Ascending aorta (tissue), 2 donors: ENCODE measurements around the gene NAV3. TPM values are rescaled to one million over a fixed set of nuclear protein-coding genes. Genes with fewer than 3 reads are reported as not detected.

ENCODE experiments used
- DNase-seq, 2 donors: peaks; one replicate each; pipeline ENCODE4 v3.0.0-alpha.2; 2019; ENCODE audit warnings: low spot score in 2 of 2
- H3K27ac ChIP-seq, 2 donors: fragments of 200-600 bp; sonication (generic); one replicate each; pipeline ENCODE4 v1.5.1; 2016 to 2017; ENCODE audit warnings: mild to moderate bottlenecking in 1 of 2
- H3K27me3 ChIP-seq: fragments of 200-600 bp; sonication (generic); one replicate; pipeline ENCODE4 v1.5.1; 2017
- H3K36me3 ChIP-seq, 2 donors: fragments of 200-600 bp; sonication (generic); one replicate each; pipeline ENCODE4 v1.5.1; 2016
- H3K4me1 ChIP-seq, 2 donors: fragments of 200-600 bp; sonication (generic); one replicate each; pipeline ENCODE4 v1.5.1; 2016 to 2017; ENCODE audit warnings: mild to moderate bottlenecking in 1 of 2
- H3K4me3 ChIP-seq, 2 donors: fragments of 200-600 bp; sonication (generic); one replicate each; pipeline ENCODE4 v1.5.1; 2016 to 2017; ENCODE audit warnings: mild to moderate bottlenecking in 1 of 2
- H3K9me3 ChIP-seq, 2 donors: fragments of 200-600 bp; sonication (generic); one replicate each; pipeline ENCODE4 v1.5.1; 2016
- intact Hi-C: fragments of 100-400 bp; cut with DNase I; formaldehyde crosslinking; loops from one replicate; pipeline ENCODE4 v1.15.1; 2023
- total RNA-seq: library from RNA; depleted of rRNA; stranded (reverse); fragments of >200 nt; gene quantifications from one replicate; pipeline ENCODE4 v1.1.0, GENCODE V29; 2016
- TF ChIP-seq, protein P1 (sequence below), 3 experiments: fragments of 200-600 bp in 2 of 3; fragments of 450-650 bp in 1 of 3; sonication (generic) in 2 of 3; IDR thresholded peaks; one replicate each; pipeline ENCODE4 v1.5.1; 2016 to 2019; ENCODE audit warnings: antibody characterized with exemption in 3 of 3, mild to moderate bottlenecking in 1 of 3, moderate library complexity in 1 of 3

NAV3 gene
- total RNA-seq, 1 donor from 2014 or later, result 9.7 TPM

DNA sequence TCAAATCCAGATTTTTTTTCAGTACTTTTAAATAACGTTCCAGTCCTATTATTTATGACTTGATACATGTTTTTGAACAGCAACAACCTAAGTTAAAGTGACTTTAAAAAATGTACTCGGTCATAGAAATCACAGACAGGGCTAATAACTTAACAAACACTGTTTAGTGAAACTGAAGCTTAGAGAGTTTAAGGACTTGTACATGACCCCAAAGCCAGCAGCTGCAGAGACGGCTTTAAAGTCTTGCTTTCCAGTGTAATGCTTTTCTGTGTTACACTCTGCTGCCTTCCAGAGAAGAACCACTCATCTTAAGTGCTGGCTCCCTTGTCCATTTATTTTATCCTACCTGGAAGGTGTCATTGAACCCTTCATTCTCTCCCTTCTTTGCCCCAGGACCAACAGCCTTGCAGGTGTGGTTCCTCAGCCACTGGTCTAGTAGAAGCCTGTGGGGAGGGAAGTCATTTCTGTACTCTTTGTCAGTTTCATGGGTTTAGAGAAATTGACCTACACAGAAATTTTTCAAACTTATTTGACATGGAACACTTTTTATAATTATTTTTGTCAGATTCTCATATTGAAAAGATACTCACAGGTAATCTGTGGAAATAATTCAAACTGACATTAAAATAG lies 60.9 kb downstream of the NAV3 start:
- no peaks in the 10 kb centered on the region for H3K36me3 ChIP-seq
- H3K4me1 ChIP-seq, result no peaks in the 10 kb centered on the region
- no peaks in the 10 kb centered on the region for H3K27me3 ChIP-seq
- no peaks in the 10 kb centered on the region for H3K9me3 ChIP-seq
- DNase-seq, result no peak
- intact Hi-C loops, result no loop called here
- TF ChIP-seq, protein P1, sequence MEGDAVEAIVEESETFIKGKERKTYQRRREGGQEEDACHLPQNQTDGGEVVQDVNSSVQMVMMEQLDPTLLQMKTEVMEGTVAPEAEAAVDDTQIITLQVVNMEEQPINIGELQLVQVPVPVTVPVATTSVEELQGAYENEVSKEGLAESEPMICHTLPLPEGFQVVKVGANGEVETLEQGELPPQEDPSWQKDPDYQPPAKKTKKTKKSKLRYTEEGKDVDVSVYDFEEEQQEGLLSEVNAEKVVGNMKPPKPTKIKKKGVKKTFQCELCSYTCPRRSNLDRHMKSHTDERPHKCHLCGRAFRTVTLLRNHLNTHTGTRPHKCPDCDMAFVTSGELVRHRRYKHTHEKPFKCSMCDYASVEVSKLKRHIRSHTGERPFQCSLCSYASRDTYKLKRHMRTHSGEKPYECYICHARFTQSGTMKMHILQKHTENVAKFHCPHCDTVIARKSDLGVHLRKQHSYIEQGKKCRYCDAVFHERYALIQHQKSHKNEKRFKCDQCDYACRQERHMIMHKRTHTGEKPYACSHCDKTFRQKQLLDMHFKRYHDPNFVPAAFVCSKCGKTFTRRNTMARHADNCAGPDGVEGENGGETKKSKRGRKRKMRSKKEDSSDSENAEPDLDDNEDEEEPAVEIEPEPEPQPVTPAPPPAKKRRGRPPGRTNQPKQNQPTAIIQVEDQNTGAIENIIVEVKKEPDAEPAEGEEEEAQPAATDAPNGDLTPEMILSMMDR (IDR thresholded peaks at IDR 0.05), result no peak
- H3K27ac ChIP-seq, result no peak overlapping the region
- H3K4me3 ChIP-seq, result no peak overlapping the region

- intact Hi-C loops, result no loop called here
- Histone ChIP-seq H3K36me3 (no peaks in the 10 kb centered on the region), H3K9me3 (no peaks in the 10 kb centered on the region), H3K27me3 (no peaks in the 10 kb centered on the region), H3K4me1 (no peaks in the 10 kb centered on the region), H3K27ac (no peak overlapping the region), H3K4me3 (no peak overlapping the region)
- TF ChIP-seq, protein P1 (IDR thresholded peaks at IDR 0.05), result no peak
- DNase-seq, result no peak
Measured at GRCh38 chr12:77893918-77894317, 63.2 kb downstream of the NAV3 start.

DNA sequence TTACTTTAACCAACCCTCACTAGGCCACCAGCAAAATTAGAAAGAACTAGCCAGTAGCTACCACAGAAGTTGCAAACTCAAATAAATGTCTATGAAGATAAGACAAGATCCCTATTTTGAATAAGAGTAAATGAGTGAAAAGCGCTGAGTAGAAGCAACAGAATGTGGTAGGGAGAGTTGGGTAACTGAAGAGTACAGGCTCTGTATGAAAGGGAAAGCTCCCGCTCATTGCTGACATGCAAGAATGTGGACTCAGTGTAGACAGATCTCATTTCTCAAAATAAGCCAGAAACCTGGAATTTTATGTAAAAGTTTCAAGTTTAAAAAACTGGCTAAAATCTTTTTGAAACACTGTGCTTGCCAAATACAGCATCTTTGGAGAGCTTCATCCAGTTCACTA lies 63.9 kb downstream of the NAV3 start:
- no peak for DNase-seq
- intact Hi-C loops, result no loop called here
- H3K36me3 ChIP-seq, result no peaks in the 10 kb centered on the region
- TF ChIP-seq, protein P1 (IDR thresholded peaks at IDR 0.05), result no peak
- no peak overlapping the region for H3K4me3 ChIP-seq
- no peak overlapping the region for H3K27ac ChIP-seq
- no peaks in the 10 kb centered on the region for H3K27me3 ChIP-seq
- no peaks in the 10 kb centered on the region for H3K4me1 ChIP-seq
- H3K9me3 ChIP-seq, result no peaks in the 10 kb centered on the region

- no peak for DNase-seq
- TF ChIP-seq, protein P1 (IDR thresholded peaks at IDR 0.05), result no peak
Measured at GRCh38 chr12:77895699-77896098, 65.0 kb downstream of the NAV3 start.

GRCh38 chr12:77907936-77908335 lies 77.2 kb downstream of the NAV3 start:
- intact Hi-C loops, result no loop called here
- H3K36me3 ChIP-seq, result no peaks in the 10 kb centered on the region
- no peaks in the 10 kb centered on the region for H3K4me1 ChIP-seq
- TF ChIP-seq, protein P1 (IDR thresholded peaks at IDR 0.05), result no peak
- H3K4me3 ChIP-seq, result no peak overlapping the region
- no peaks in the 10 kb centered on the region for H3K27me3 ChIP-seq
- no peaks in the 10 kb centered on the region for H3K9me3 ChIP-seq
- H3K27ac ChIP-seq, result no peak overlapping the region
- no peak for DNase-seq

More at GRCh38 chr12:77895699-77896098, 65.0 kb downstream of the NAV3 start:
- intact Hi-C loops, result no loop called here
- H3K27me3 ChIP-seq, result no peaks in the 10 kb centered on the region
- H3K27ac ChIP-seq, result no peak overlapping the region
- no peak overlapping the region for H3K4me3 ChIP-seq
- H3K36me3 ChIP-seq, result no peaks in the 10 kb centered on the region
- H3K9me3 ChIP-seq, result no peaks in the 10 kb centered on the region
- no peaks in the 10 kb centered on the region for H3K4me1 ChIP-seq

DNA sequence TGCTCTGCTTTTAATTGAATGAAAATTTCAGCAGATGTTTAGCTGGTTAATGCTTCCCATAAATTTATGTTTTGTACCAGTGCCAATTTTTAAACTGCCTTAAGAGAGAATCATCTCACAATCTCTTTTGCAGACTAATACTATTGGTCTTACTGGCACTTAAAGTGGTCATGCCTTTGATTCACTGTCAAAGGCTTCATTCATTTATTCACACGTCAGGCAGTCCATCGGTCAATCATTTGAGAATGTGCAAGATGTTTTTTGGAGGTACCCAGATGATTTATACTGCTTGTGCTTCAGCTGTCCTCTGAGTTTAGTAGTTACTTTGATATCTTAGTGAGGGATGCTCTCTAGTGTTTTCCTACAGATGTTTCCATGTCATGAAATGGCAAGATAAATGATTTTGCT lies 83.4 kb downstream of the NAV3 start:
- no peak overlapping the region for H3K27ac ChIP-seq
- H3K27me3 ChIP-seq, result no peaks in the 10 kb centered on the region
- H3K36me3 ChIP-seq, result no peaks in the 10 kb centered on the region
- TF ChIP-seq, protein P1 (IDR thresholded peaks at IDR 0.05), result no peak
- no peaks in the 10 kb centered on the region for H3K4me1 ChIP-seq
- no peak for DNase-seq
- H3K4me3 ChIP-seq, result no peak overlapping the region
- intact Hi-C loops, result no loop called here
- H3K9me3 ChIP-seq, result no peaks in the 10 kb centered on the region
